RWPE1 (cell line): ENCODE data around the gene C20orf141.

Source experiments
- CTCF ChIA-PET: fragments of 350-600 bp; sonication (Branson Sonifier 250); formaldehyde crosslinking; extraction: SDS; loops from one replicate; lab custom pipeline; 2021; lab: Yijun Ruan, JAX
- POLR2A ChIA-PET: fragments of 400-600 bp; formaldehyde crosslinking; extraction: SDS; loops from one replicate; lab custom pipeline; 2020; ENCODE audit warnings: antibody characterized with exemption; ENCODE audit not compliant: low non-redundant PET; lab: Yijun Ruan, JAX
- DNase-seq: peaks from one replicate; pipeline ENCODE4 v3.0.0; 2012; ENCODE audit warnings: low spot score
- H3K27ac ChIP-seq: fragments of 450-650 bp; 2 replicates; pipeline ENCODE4 v1.5.1; 2017
- TF ChIP-seq, protein P1 (sequence below): fragments of 450-650 bp; conservative IDR thresholded peaks from 2 replicates; pipeline ENCODE4 v1.5.1; 2017; ENCODE audit warnings: low read depth, mild to moderate bottlenecking

The C20orf141 gene

DNA sequence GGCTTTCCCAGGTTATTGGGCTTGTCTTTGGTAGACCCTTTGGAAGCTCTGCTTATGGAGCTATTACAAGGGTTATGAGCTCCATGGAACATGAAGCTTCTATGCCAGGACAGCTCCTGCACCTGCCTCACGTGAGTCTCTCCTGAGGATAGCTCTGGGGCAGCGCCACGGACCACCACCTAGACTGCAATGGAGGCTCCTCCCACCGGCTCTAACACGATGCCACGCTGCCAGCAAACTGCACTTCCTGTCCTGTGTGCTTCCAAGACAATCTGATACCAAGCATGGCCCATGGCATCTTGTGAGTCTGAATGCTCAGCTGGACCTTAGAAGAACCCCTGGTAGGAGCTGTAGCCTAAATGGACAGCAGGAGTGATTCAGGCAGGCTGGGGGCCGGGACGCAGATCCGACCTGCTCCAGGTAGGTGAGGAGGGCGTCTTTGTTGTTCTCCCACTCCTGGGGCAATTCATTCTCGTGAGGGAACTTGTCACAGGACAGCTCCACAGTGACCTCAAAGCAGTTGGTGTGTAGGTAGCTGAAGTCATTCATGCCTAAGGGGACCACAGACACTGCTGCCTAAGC is 19.8 kb upstream of the C20orf141 start:
- POLR2A ChIA-PET = no interaction called here
- CTCF ChIA-PET = interaction anchor here (0.6 to 0.7 kb wide), 3 partner anchors 60 to 205 kb away, joined by 3 to 4 read pairs (median 4); no protein-coding TSS in a partner anchor
- H3K27ac ChIP-seq = no peak overlapping the region
- no peak for DNase-seq
- TF ChIP-seq, protein P1, sequence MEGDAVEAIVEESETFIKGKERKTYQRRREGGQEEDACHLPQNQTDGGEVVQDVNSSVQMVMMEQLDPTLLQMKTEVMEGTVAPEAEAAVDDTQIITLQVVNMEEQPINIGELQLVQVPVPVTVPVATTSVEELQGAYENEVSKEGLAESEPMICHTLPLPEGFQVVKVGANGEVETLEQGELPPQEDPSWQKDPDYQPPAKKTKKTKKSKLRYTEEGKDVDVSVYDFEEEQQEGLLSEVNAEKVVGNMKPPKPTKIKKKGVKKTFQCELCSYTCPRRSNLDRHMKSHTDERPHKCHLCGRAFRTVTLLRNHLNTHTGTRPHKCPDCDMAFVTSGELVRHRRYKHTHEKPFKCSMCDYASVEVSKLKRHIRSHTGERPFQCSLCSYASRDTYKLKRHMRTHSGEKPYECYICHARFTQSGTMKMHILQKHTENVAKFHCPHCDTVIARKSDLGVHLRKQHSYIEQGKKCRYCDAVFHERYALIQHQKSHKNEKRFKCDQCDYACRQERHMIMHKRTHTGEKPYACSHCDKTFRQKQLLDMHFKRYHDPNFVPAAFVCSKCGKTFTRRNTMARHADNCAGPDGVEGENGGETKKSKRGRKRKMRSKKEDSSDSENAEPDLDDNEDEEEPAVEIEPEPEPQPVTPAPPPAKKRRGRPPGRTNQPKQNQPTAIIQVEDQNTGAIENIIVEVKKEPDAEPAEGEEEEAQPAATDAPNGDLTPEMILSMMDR = no peak

DNA sequence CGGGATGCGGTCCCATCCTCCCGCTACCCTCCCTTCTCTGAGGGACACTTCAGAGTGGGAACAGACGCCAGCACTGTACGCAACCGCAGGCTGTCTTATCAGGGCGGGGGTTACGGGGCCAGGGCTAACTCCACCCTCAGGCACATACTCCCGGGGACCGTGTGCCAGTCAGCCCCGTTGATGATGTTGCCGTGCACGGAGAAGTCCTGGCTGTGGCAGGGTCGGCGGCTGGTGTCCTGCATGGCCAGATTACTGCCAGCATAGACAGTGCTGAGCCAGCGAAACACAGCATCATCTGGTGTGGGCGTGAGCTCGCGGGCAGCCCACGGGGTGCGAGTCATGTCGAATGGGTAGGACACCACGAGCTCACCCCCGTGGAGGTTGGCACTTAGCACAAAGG is 19.3 kb upstream of the C20orf141 start:
- no peak for DNase-seq
- no peak overlapping the region for H3K27ac ChIP-seq
- TF ChIP-seq, protein P1 = no peak
- ChIA-PET CTCF (interaction anchor here (0.6 kb wide), 1 partner anchor 81 kb away, joined by 3 read pairs; no protein-coding TSS in a partner anchor), POLR2A (no interaction called here)

GRCh38 chr20:2796011-2796660 is 18.7 kb upstream of the C20orf141 start:
- ChIA-PET CTCF (interaction anchor here (0.7 kb wide), 1 partner anchor 89 kb away, joined by 3 read pairs; no protein-coding TSS in a partner anchor), POLR2A (no interaction called here)
- TF ChIP-seq, protein P1 = no peak
- no peak for DNase-seq
- H3K27ac ChIP-seq = no peak overlapping the region

GRCh38 chr20:2797136-2797983 is 17.4 kb upstream of the C20orf141 start:
- ChIA-PET CTCF (interaction anchor here (1.0 kb wide), 1 partner anchor 54 kb away, joined by 3 read pairs; no protein-coding TSS in a partner anchor), POLR2A (no interaction called here)
- DNase-seq = no peak
- no peak overlapping the region for H3K27ac ChIP-seq
- TF ChIP-seq, protein P1 = no peak

DNA sequence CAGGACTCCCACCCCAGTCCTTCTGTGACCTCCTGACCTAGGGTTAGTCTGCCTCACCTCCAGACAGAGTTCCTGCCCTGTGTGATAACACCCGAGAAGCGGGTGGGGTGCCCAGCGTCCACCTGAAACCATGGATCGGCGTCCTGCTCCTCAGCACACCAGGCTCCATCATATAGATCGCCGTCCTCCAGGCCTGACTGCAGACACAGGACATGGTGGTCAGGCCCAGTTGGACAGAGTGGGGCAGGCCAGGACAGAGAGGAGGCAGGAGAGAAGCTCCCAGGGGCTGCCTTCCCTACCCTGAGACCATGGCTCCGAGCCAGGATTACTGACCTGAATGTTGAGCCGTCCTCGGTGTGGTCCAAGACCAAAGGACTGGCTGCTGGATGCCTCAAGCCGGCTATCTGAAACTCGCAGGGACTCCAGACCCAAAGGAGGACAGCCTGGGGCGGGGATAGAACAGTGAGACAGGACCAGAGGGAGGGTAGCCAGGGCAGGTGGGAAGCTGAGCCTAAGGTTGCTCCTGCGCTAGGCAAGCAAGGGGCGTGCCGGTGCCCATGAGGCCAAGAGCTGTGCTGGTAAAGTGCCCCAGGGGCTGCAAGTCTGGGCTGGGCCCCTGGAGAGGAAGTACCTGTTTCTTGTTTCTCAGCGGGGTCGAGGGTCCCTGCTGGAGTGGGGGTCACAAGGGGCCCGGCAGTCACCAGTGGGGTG is 16.5 kb upstream of the C20orf141 start:
- TF ChIP-seq, protein P1 = no peak
- DNase-seq = no peak
- no peak overlapping the region for H3K27ac ChIP-seq
- POLR2A ChIA-PET = no interaction called here
- CTCF ChIA-PET = interaction anchor here (1.0 kb wide), 1 partner anchor 55 kb away, joined by 3 read pairs; no protein-coding TSS in a partner anchor

DNA sequence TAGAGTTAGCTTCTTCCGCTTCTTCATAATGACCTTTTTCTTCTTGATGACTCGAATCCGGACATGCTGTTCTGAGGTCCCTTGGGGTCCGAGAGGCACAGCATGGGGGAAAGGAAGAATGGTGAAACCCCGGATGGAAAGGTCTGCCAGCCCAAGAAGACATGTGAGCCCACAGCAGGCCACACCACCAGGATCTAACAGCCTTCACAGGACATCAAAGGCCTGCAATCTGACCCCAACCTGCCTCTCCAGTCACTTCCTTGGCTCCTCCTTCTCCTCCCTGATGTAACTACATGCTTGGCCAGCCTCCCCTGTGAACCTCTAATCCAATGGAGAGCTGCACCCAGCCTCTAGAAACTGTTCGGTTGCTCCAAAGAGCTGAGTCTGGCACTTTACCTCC is 16.0 kb upstream of the C20orf141 start:
- ChIA-PET POLR2A (no interaction called here), CTCF (no interaction called here)
- TF ChIP-seq, protein P1 = no peak
- H3K27ac ChIP-seq = no peak overlapping the region
- no peak for DNase-seq
